HepG2 (cell line): ENCODE data around the gene NECAB2. TPM values are rescaled to one million over a fixed set of nuclear protein-coding genes. Genes with fewer than 3 reads are reported as not detected.

Source experiments
- GFI1 ChIP-seq: sonication (generic); formaldehyde crosslinking; IDR thresholded peaks from 2 replicates; pipeline ENCODE4 v1.5.0; 2020; ENCODE audit warnings: missing genetic modification reagents, mild to moderate bottlenecking, borderline replicate concordance
- GTF2F1 ChIP-seq: fragments of 150-350 bp; IDR thresholded peaks from 2 replicates; pipeline ENCODE4 v1.6.1; 2014; ENCODE audit warnings: low read length
- HOXA5 ChIP-seq: sonication (generic); formaldehyde crosslinking; IDR thresholded peaks from 2 replicates; pipeline ENCODE4 v1.4.0; 2020; ENCODE audit warnings: missing genetic modification reagents
- KDM4B ChIP-seq: sonication (generic); formaldehyde crosslinking; IDR thresholded peaks from 2 replicates; pipeline ENCODE4 v1.4.0; 2020; ENCODE audit warnings: missing genetic modification reagents
- MED13 ChIP-seq: sonication (generic); formaldehyde crosslinking; IDR thresholded peaks from 2 replicates; pipeline ENCODE4 v1.5.0; 2020; ENCODE audit warnings: missing genetic modification reagents
- PAX8 ChIP-seq: sonication (generic); formaldehyde crosslinking; IDR thresholded peaks from 2 replicates; pipeline ENCODE4 v1.8.0; 2022; ENCODE audit warnings: mild to moderate bottlenecking, missing genetic modification reagents, borderline replicate concordance
- POLR2AphosphoS5 ChIP-seq: IDR thresholded peaks from 2 replicates; pipeline ENCODE4 v1.6.1; 2012; ENCODE audit warnings: low read depth, low read length
- RBM39 ChIP-seq: fragments of 200-400 bp; formaldehyde crosslinking; IDR thresholded peaks from one replicate; pipeline ENCODE4 v1.6.1; 2018; ENCODE audit warnings: antibody characterized with exemption, mild to moderate bottlenecking, low read depth, low read length; ENCODE audit not compliant: poor library complexity, severe bottlenecking
- SMAD9 ChIP-seq: sonication (generic); formaldehyde crosslinking; IDR thresholded peaks from 2 replicates; pipeline ENCODE4 v1.5.1; 2020; ENCODE audit warnings: mild to moderate bottlenecking, missing genetic modification reagents
- TRIM24 ChIP-seq: sonication (generic); formaldehyde crosslinking; IDR thresholded peaks from 2 replicates; pipeline ENCODE4 v1.8.0; 2022; ENCODE audit warnings: mild to moderate bottlenecking, missing genetic modification reagents
- ZFP1 ChIP-seq: IDR thresholded peaks from 2 replicates; pipeline ENCODE4 v1.6.1; 2016
- ZNF496 ChIP-seq: sonication (generic); formaldehyde crosslinking; IDR thresholded peaks from 2 replicates; pipeline ENCODE4 v1.8.1; 2023; ENCODE audit warnings: mild to moderate bottlenecking, moderate library complexity, missing genetic modification reagents; ENCODE audit not compliant: insufficient replicate concordance
- ZNF589 ChIP-seq: sonication (generic); formaldehyde crosslinking; conservative IDR thresholded peaks from 2 replicates; pipeline ENCODE4 v1.8.0; 2022; ENCODE audit warnings: mild to moderate bottlenecking, moderate library complexity, missing genetic modification reagents
- polyA plus RNA-seq, 8 experiments: library from polyadenylated mRNA; depleted of rRNA in 3 of 8; stranded (reverse) in 7 of 8; unstranded in 1 of 8; fragments of >200 nt; fragmentation: Illumina TruSeq in 4 of 8; extraction: Trizol in 4 of 8; gene quantifications; 2 replicates each; pipeline versions ENCODE4 v1.2.1 to v1.2.3, GENCODE V29; 2011 to 2016; ENCODE audit warnings: low read depth in 4 of 8, missing spikeins in 1 of 8, mixed read lengths in 1 of 8; ENCODE audit not compliant: insufficient read depth in 1 of 8
- total RNA-seq, 5 experiments: library from RNA; depleted of rRNA; stranded (reverse); fragments of >200 nt; fragmentation: Illumina TruSeq; extraction: Trizol; gene quantifications; 2 replicates each; pipeline ENCODE4 v1.2.3, GENCODE V29; 2016; ENCODE audit warnings: low read depth in 1 of 5
- TF ChIP-seq, protein P1 (sequence below), 2 experiments: sonication (generic) in 1 of 2; formaldehyde crosslinking in 1 of 2; IDR thresholded peaks; 2 replicates each; pipeline versions ENCODE4 v1.4.0 to v1.6.1; 2016 to 2020; ENCODE audit warnings: borderline replicate concordance in 1 of 2, low read depth in 1 of 2, mild to moderate bottlenecking in 1 of 2, missing genetic modification reagents in 1 of 2
- TF ChIP-seq, protein P2 (sequence below): sonication (generic); formaldehyde crosslinking; IDR thresholded peaks from 2 replicates; pipeline ENCODE4 v1.8.0; 2022; ENCODE audit warnings: missing genetic modification reagents, mild to moderate bottlenecking, borderline replicate concordance
- TF ChIP-seq, protein P3 (sequence below): sonication (generic); formaldehyde crosslinking; IDR thresholded peaks from 2 replicates; pipeline ENCODE4 v1.4.0; 2020; ENCODE audit warnings: missing genetic modification reagents
- TF ChIP-seq, protein P4 (sequence below): sonication (generic); formaldehyde crosslinking; IDR thresholded peaks from 2 replicates; pipeline ENCODE4 v1.8.1; 2023; ENCODE audit warnings: mild to moderate bottlenecking, moderate library complexity, missing genetic modification reagents

NECAB2 gene
- total and polyA plus RNA-seq, 2 of the 13 experiments (the other 11 are each of a cell fraction or from before 2014, with no cell fraction given): 0.21 to 0.49 TPM

DNA sequence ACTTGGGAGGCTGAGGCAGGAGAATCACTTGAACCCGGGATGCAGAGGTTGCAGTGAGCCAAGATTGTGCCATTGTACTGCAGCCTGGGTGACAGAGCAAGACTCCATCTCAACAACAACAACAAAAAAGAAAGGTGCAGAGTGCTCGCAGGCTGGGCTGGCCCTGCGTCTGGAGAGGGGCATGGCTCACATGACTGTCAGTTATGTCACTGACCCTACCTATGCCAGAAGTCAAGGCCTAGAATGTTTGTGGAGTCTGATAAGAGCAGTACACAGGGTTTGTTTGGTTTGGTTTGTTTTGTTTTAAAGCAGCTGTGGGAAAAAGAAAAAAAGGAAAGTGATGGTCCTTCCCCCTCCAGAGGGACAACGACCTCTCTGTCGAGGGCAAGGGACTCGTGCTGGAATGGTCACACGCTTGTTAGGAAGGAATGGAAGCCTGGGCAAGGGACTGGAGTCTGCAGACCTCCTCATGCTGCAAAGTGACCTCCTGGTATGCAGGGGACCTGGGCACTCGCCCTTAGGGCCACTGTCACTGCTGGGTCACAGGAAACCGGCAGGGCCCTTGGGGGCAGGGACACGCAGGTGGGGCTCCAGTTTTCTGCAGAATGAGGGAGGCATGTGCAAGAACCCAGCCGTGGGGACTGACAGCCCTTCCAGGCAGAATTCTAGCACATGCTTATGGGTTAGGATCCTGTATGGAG lies 25.1 kb upstream of the NECAB2 start (continued):
- TF ChIP-seq MED13 (CRISPR knock-in tag): no peak; the same call in 1 of the 2 replicates
- TF ChIP-seq, protein P1, sequence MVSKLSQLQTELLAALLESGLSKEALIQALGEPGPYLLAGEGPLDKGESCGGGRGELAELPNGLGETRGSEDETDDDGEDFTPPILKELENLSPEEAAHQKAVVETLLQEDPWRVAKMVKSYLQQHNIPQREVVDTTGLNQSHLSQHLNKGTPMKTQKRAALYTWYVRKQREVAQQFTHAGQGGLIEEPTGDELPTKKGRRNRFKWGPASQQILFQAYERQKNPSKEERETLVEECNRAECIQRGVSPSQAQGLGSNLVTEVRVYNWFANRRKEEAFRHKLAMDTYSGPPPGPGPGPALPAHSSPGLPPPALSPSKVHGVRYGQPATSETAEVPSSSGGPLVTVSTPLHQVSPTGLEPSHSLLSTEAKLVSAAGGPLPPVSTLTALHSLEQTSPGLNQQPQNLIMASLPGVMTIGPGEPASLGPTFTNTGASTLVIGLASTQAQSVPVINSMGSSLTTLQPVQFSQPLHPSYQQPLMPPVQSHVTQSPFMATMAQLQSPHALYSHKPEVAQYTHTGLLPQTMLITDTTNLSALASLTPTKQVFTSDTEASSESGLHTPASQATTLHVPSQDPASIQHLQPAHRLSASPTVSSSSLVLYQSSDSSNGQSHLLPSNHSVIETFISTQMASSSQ (IDR thresholded peaks at IDR 0.05; ENCODE audit: low read depth): peak; percentile 71
- TF ChIP-seq, protein P1 (CRISPR knock-in tag; IDR thresholded peaks at IDR 0.05; ENCODE audit: borderline replicate concordance): peak; percentile 91; the same call in 1 of the 2 replicates
- TF ChIP-seq, protein P2, sequence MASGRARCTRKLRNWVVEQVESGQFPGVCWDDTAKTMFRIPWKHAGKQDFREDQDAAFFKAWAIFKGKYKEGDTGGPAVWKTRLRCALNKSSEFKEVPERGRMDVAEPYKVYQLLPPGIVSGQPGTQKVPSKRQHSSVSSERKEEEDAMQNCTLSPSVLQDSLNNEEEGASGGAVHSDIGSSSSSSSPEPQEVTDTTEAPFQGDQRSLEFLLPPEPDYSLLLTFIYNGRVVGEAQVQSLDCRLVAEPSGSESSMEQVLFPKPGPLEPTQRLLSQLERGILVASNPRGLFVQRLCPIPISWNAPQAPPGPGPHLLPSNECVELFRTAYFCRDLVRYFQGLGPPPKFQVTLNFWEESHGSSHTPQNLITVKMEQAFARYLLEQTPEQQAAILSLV (CRISPR knock-in tag): peak; percentile 75; the same call in 1 of the 2 replicates
- TF ChIP-seq HOXA5 (CRISPR knock-in tag): peak; percentile 93
- no peak for TF ChIP-seq GTF2F1
- TF ChIP-seq, protein P3, sequence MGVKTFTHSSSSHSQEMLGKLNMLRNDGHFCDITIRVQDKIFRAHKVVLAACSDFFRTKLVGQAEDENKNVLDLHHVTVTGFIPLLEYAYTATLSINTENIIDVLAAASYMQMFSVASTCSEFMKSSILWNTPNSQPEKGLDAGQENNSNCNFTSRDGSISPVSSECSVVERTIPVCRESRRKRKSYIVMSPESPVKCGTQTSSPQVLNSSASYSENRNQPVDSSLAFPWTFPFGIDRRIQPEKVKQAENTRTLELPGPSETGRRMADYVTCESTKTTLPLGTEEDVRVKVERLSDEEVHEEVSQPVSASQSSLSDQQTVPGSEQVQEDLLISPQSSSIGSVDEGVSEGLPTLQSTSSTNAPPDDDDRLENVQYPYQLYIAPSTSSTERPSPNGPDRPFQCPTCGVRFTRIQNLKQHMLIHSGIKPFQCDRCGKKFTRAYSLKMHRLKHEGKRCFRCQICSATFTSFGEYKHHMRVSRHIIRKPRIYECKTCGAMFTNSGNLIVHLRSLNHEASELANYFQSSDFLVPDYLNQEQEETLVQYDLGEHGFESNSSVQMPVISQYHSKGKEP (CRISPR knock-in tag): peak; percentile 90
- peak; percentile 94 for TF ChIP-seq KDM4B
- peak; percentile 93 for TF ChIP-seq TRIM24 (CRISPR knock-in tag)
- peak; percentile 96 for TF ChIP-seq ZNF589 (CRISPR knock-in tag)
- TF ChIP-seq ZNF496: no peak
- TF ChIP-seq RBM39: no peak
- TF ChIP-seq SMAD9: no peak
- TF ChIP-seq ZFP1: peak; percentile 98
- no peak for TF ChIP-seq PAX8
- peak; percentile 94 for TF ChIP-seq GFI1
- TF ChIP-seq, protein P4, sequence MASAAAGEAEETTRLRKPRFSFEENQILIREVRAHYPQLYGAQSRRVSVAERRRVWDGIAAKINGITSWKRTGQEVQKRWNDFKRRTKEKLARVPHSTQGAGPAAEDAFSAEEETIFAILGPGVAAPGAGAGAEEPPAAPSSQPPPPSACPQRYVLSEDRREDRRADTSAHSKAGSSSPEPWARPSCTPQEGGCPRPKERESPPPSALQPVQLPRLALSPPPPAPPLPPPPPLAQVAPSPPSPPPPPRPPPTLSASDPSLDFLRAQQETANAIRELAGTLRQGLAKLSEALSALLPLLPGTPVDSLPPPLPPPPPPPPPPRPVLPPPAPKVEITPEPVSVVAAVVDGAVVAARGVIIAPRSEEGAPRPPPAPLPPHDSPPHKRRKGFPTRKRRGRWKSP (CRISPR knock-in tag): peak; percentile 93; the same call in 1 of the 2 replicates
- no peak for TF ChIP-seq POLR2AphosphoS5
